ENCODE measurements around the gene DSN1. TPM values are rescaled to one million over a fixed set of nuclear protein-coding genes. Genes with fewer than 3 reads are reported as not detected.
A peak's percentile ranks its signal among the peaks of the same experiment; 100 is the strongest.

The DSN1 gene
- polyA plus RNA-seq, 1 donor (not counting 4 experiments of a cell fraction or from before 2014, with no cell fraction given) = 12.7 TPM

DNA sequence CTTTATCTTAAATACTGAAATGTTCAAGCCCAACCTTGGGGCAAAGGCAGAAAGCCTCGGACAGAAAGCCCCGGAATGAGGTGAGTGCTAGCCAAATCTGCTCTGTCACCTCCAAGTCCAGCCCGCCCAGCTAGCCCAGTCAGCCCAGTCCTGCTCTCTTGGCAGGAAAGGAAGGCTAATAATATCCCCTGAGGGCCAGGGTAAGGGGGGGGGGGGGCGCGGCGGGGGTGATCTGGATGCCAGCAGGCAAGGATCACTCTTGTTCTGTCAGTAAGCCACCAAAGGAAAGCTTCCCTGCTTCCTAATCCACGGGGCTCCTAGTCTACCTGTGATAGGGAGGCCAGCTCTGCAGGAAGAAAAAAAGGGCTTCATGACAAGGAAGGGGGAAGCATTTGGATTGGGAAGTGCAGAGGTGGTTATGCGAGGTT, 28.8 kb downstream of the DSN1 start:
- Histone ChIP-seq H3K79me2 (ENCODE audit: control insufficient read depth, insufficient read depth, low read length) (peaks cover 6% of the 10 kb centered on the region), H3K27me3 (ENCODE audit: control insufficient read depth, extremely low read depth, insufficient read depth, low read length) (no peaks in the 10 kb centered on the region), H4K20me1 (ENCODE audit: control insufficient read depth, extremely low read depth, insufficient read depth, low read length) (no peaks in the 10 kb centered on the region), H3K27ac (ENCODE audit: control insufficient read depth, insufficient read depth, low read length) (no peak overlapping the region), H3K9ac (ENCODE audit: control insufficient read depth, extremely low read depth, insufficient read depth, low read length) (peak overlapping the region; percentile 69), H3K9me1 (ENCODE audit: control insufficient read depth, extremely low read depth, insufficient read depth, low read length) (no peaks in the 10 kb centered on the region), H3K36me3 (ENCODE audit: control insufficient read depth in 2 of 2, extremely low read depth in 1 of 2, insufficient read depth in 2 of 2, low read length in 2 of 2) (no peaks in the 10 kb centered on the region), H3K9me3 (ENCODE audit: control insufficient read depth, low read depth, low read length) (no peaks in the 10 kb centered on the region), H3K4me3 (ENCODE audit: control insufficient read depth in 2 of 3, extremely low read depth in 1 of 3, insufficient read depth in 2 of 3, low read depth in 1 of 3, low read length in 3 of 3) (peak overlapping the region; percentile 80 to 94 (median 83)), H2AFZ (ENCODE audit: control insufficient read depth, low read length) (peak overlapping the region; percentile 84), H3K4me2 (ENCODE audit: control insufficient read depth, extremely low read depth, insufficient read depth, low read depth, low read length) (peak overlapping the region; percentile 98), H3K4me1 (ENCODE audit: control insufficient read depth, extremely low read depth, insufficient read depth, low read length) (peaks cover 16% of the 10 kb centered on the region)
- dilution Hi-C loops (cut with MboI; ENCODE audit: extremely low pct_ligation_motif_present, low sequenced_read_pairs) = no loop called here
- DNase-seq (ENCODE audit: low read depth, low spot score) (no peak), FAIRE-seq (no peak)
- no peak for TF ChIP-seq EZH2 (IDR thresholded peaks at IDR 0.05; ENCODE audit: low read length)
- TF ChIP-seq, protein P1, sequence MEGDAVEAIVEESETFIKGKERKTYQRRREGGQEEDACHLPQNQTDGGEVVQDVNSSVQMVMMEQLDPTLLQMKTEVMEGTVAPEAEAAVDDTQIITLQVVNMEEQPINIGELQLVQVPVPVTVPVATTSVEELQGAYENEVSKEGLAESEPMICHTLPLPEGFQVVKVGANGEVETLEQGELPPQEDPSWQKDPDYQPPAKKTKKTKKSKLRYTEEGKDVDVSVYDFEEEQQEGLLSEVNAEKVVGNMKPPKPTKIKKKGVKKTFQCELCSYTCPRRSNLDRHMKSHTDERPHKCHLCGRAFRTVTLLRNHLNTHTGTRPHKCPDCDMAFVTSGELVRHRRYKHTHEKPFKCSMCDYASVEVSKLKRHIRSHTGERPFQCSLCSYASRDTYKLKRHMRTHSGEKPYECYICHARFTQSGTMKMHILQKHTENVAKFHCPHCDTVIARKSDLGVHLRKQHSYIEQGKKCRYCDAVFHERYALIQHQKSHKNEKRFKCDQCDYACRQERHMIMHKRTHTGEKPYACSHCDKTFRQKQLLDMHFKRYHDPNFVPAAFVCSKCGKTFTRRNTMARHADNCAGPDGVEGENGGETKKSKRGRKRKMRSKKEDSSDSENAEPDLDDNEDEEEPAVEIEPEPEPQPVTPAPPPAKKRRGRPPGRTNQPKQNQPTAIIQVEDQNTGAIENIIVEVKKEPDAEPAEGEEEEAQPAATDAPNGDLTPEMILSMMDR (optimal IDR thresholded peaks at IDR 0.05 in 1 of 3, IDR thresholded peaks at IDR 0.05 in 1 of 3, conservative IDR thresholded peaks at IDR 0.05 in 1 of 3; ENCODE audit: extremely low read depth in 1 of 3, insufficient read depth in 2 of 3, low read length in 3 of 3) = no peak

DNA sequence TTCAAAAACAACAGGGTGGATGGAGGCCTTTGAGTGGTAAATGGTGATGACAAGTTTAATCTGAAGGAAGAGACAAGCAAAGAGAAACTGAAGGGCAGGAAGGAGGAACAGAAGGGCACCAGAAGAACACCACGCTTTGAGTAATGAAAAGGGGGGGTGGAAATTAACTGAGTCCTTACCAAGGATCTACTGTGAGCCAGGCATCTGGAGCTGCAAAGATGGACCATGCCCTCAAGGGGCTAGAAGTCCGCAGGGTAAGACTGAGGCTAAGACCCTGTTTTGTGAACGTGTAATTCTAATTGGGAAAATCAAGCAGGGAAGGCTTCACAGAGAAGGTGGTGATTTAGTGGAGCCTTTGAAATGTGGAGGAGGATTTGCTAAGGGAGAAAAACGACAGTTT, 29.3 kb downstream of the DSN1 start:
- dilution Hi-C loops (cut with MboI; ENCODE audit: extremely low pct_ligation_motif_present, low sequenced_read_pairs) = no loop called here
- FAIRE-seq = no peak
- no peaks in the 10 kb centered on the region for H3K27me3 ChIP-seq (ENCODE audit: control insufficient read depth, extremely low read depth, insufficient read depth, low read length)
- H3K79me2 ChIP-seq (ENCODE audit: control insufficient read depth, insufficient read depth, low read length) = peaks cover 6% of the 10 kb centered on the region
- no peaks in the 10 kb centered on the region for H3K9me3 ChIP-seq (ENCODE audit: control insufficient read depth, low read depth, low read length)
- H4K20me1 ChIP-seq (ENCODE audit: control insufficient read depth, extremely low read depth, insufficient read depth, low read length) = no peaks in the 10 kb centered on the region
- no peaks in the 10 kb centered on the region for H3K36me3 ChIP-seq (ENCODE audit: control insufficient read depth in 2 of 2, extremely low read depth in 1 of 2, insufficient read depth in 2 of 2, low read length in 2 of 2)
- no peak overlapping the region for H3K27ac ChIP-seq (ENCODE audit: control insufficient read depth, insufficient read depth, low read length)
- H3K4me1 ChIP-seq (ENCODE audit: control insufficient read depth, extremely low read depth, insufficient read depth, low read length) = peaks cover 16% of the 10 kb centered on the region
- peak overlapping the region; percentile 98 for H3K4me2 ChIP-seq (ENCODE audit: control insufficient read depth, extremely low read depth, insufficient read depth, low read depth, low read length)
- no peaks in the 10 kb centered on the region for H3K9me1 ChIP-seq (ENCODE audit: control insufficient read depth, extremely low read depth, insufficient read depth, low read length)
- H3K9ac ChIP-seq (ENCODE audit: control insufficient read depth, extremely low read depth, insufficient read depth, low read length) = peak overlapping the region; percentile 69
- no peak for DNase-seq (ENCODE audit: low read depth, low spot score)
- TF ChIP-seq EZH2 (IDR thresholded peaks at IDR 0.05; ENCODE audit: low read length) = no peak
- TF ChIP-seq, protein P1 (optimal IDR thresholded peaks at IDR 0.05 in 1 of 3, IDR thresholded peaks at IDR 0.05 in 1 of 3, conservative IDR thresholded peaks at IDR 0.05 in 1 of 3; ENCODE audit: extremely low read depth in 1 of 3, insufficient read depth in 2 of 3, low read length in 3 of 3) = no peak
- H2AFZ ChIP-seq (ENCODE audit: control insufficient read depth, low read length) = no peak overlapping the region
- H3K4me3 ChIP-seq (ENCODE audit: control insufficient read depth in 2 of 3, extremely low read depth in 1 of 3, insufficient read depth in 2 of 3, low read depth in 1 of 3, low read length in 3 of 3) = no peak overlapping the region
